Tibial nerve (tissue), 4 donors: ENCODE results near the gene MCUR1. TPM values are rescaled to one million over a fixed set of nuclear protein-coding genes. Genes with fewer than 3 reads are reported as not detected.
"Not testable (repeated sequence)": the region's sequence is repeated elsewhere in the genome, so short reads cannot be mapped to it uniquely, and the experiment has no call there.

ENCODE experiments used
- DNase-seq, 2 donors: peaks; one replicate each; pipeline ENCODE4 v3.0.0-alpha.2; 2019; ENCODE audit warnings: low spot score in 2 of 2
- H3K27ac ChIP-seq, 4 donors: fragments of 200-600 bp; sonication (generic) in 3 of 4; one replicate each; pipeline ENCODE4 v1.5.1; 2017 to 2019; ENCODE audit warnings: mild to moderate bottlenecking in 1 of 4
- H3K27me3 ChIP-seq, 2 donors: fragments of 200-600 bp; sonication (generic) in 1 of 2; one replicate each; pipeline versions ENCODE4 v1.5.1 to v1.6.0; 2017 to 2019
- H3K36me3 ChIP-seq, 3 donors: fragments of 200-600 bp; sonication (generic); one replicate each; pipeline ENCODE4 v1.5.1; 2018 to 2019
- H3K4me1 ChIP-seq, 4 donors: fragments of 200-600 bp; sonication (generic) in 3 of 4; one replicate each; pipeline ENCODE4 v1.5.1; 2017 to 2019
- H3K4me3 ChIP-seq, 4 donors: fragments of 200-600 bp; sonication (generic) in 3 of 4; one replicate each; pipeline ENCODE4 v1.5.1; 2017 to 2019; ENCODE audit warnings: mild to moderate bottlenecking in 1 of 4, moderate library complexity in 1 of 4
- H3K9me3 ChIP-seq, 4 donors: fragments of 200-600 bp; sonication (generic) in 3 of 4; one replicate each; pipeline ENCODE4 v1.5.1; 2017 to 2019
- CTCF ChIP-seq, 5 experiments: fragments of 200-600 bp in 3 of 5; fragments of 450-650 bp in 2 of 5; sonication (generic) in 3 of 5; IDR thresholded peaks; one replicate each; pipeline ENCODE4 v1.5.1; 2016 to 2019; ENCODE audit warnings: antibody characterized with exemption in 5 of 5, mild to moderate bottlenecking in 3 of 5, moderate library complexity in 2 of 5
- EP300 ChIP-seq, 2 donors: sonication (generic); formaldehyde crosslinking; IDR thresholded peaks; one replicate each; pipeline ENCODE4 v1.6.1; 2017; ENCODE audit warnings: antibody characterized with exemption in 2 of 2, mild to moderate bottlenecking in 1 of 2
- POLR2A ChIP-seq, 2 donors: fragments of 450-650 bp; IDR thresholded peaks; one replicate each; pipeline ENCODE4 v1.6.1; 2017; ENCODE audit warnings: antibody characterized with exemption in 2 of 2, mild to moderate bottlenecking in 2 of 2, moderate library complexity in 2 of 2
- WGBS, 2 donors: methylation state at CpG; one replicate each; pipeline ENCODE4 v1.1.5; 2018; 5-methylcytosine and 5-hydroxymethylcytosine counted together
- total RNA-seq, 4 donors: library from RNA; depleted of rRNA; stranded (reverse); fragments of >200 nt; gene quantifications; one replicate each; pipeline ENCODE4 v1.1.0, GENCODE V29; 2016

MCUR1 gene
- total RNA-seq, 4 donors from 2014 or later, result 7.9 to 23.7 (median 9.9) TPM

GRCh38 chr6:13834790-13835189 is 20.4 kb upstream of the MCUR1 start:
- TF ChIP-seq CTCF (IDR thresholded peaks at IDR 0.05), result no peak
- TF ChIP-seq EP300 (IDR thresholded peaks at IDR 0.05), result no peak
- TF ChIP-seq POLR2A (IDR thresholded peaks at IDR 0.05), result no peak
- Histone ChIP-seq H3K4me1 (no peaks in the 10 kb centered on the region), H3K4me3 (no peak overlapping the region), H3K27ac (no peak overlapping the region), H3K27me3 (no peaks in the 10 kb centered on the region), H3K9me3 (peaks cover 0 to 3% (median 0%) of the 10 kb centered on the region in 4 donors), H3K36me3 (no peaks in the 10 kb centered on the region)
- WGBS, 2 donors, result 57 to 60% methylated on average over 1 of the region's 1 CpG
- no peak for DNase-seq

GRCh38 chr6:13834018-13834417 is 19.7 kb upstream of the MCUR1 start:
- whole genome bisulfite sequencing, 2 donors, result 81% methylated on average over 5 of the region's 5 CpGs
- H3K27me3 ChIP-seq, H3K36me3 ChIP-seq, DNase-seq, H3K9me3 ChIP-seq, H3K4me3 ChIP-seq, H3K4me1 ChIP-seq, H3K27ac ChIP-seq: not testable (repeated sequence)

- peaks cover 0 to 4% (median 0%) of the 10 kb centered on the region in 4 donors for H3K9me3 ChIP-seq
- H3K4me3 ChIP-seq, result no peak overlapping the region
- no peak overlapping the region for H3K27ac ChIP-seq
- H3K27me3 ChIP-seq, result no peaks in the 10 kb centered on the region
- TF ChIP-seq CTCF (IDR thresholded peaks at IDR 0.05) (no peak), EP300 (IDR thresholded peaks at IDR 0.05) (no peak), POLR2A (IDR thresholded peaks at IDR 0.05) (no peak)
- 92 to 94% methylated on average over 1 of the region's 1 CpG for WGBS, 2 donors
- no peaks in the 10 kb centered on the region for H3K36me3 ChIP-seq
- H3K4me1 ChIP-seq, result no peaks in the 10 kb centered on the region
- DNase-seq, result no peak
These were observed 18.4 kb upstream of the MCUR1 start for GRCh38 chr6:13832778-13833177.

GRCh38 chr6:13831615-13832014 is 17.3 kb upstream of the MCUR1 start:
- Histone ChIP-seq H3K36me3 (no peaks in the 10 kb centered on the region), H3K27ac (no peak overlapping the region), H3K4me1 (no peaks in the 10 kb centered on the region), H3K9me3 (peaks cover 0 to 4% (median 0%) of the 10 kb centered on the region in 4 donors), H3K4me3 (no peak overlapping the region), H3K27me3 (no peaks in the 10 kb centered on the region)
- no peak for DNase-seq
- 72 to 93% methylated on average over 7 of the region's 7 CpGs for WGBS, 2 donors
- TF ChIP-seq CTCF (IDR thresholded peaks at IDR 0.05), result no peak
- no peak for TF ChIP-seq POLR2A (IDR thresholded peaks at IDR 0.05)
- no peak for TF ChIP-seq EP300 (IDR thresholded peaks at IDR 0.05)

GRCh38 chr6:13830803-13831202 is 16.4 kb upstream of the MCUR1 start:
- DNase-seq, result no peak
- H3K36me3 ChIP-seq, result no peaks in the 10 kb centered on the region
- peaks cover 0 to 4% (median 0%) of the 10 kb centered on the region in 4 donors for H3K9me3 ChIP-seq
- WGBS, 2 donors, result 79 to 88% methylated on average over 4 of the region's 4 CpGs
- no peak overlapping the region for H3K4me3 ChIP-seq
- TF ChIP-seq EP300 (IDR thresholded peaks at IDR 0.05) (no peak), CTCF (IDR thresholded peaks at IDR 0.05) (no peak), POLR2A (IDR thresholded peaks at IDR 0.05) (no peak)
- H3K27ac ChIP-seq, result no peak overlapping the region
- no peaks in the 10 kb centered on the region for H3K4me1 ChIP-seq
- H3K27me3 ChIP-seq, result no peaks in the 10 kb centered on the region

GRCh38 chr6:13829419-13829818 is 15.1 kb upstream of the MCUR1 start:
- H3K9me3 ChIP-seq, H3K27me3 ChIP-seq, DNase-seq, H3K4me3 ChIP-seq, H3K4me1 ChIP-seq, H3K36me3 ChIP-seq, H3K27ac ChIP-seq: not testable (repeated sequence)
- WGBS, 2 donors, result 89 to 94% methylated on average over 5 of the region's 5 CpGs

- not testable (repeated sequence) for H3K4me3 ChIP-seq, H3K36me3 ChIP-seq, H3K9me3 ChIP-seq, H3K27ac ChIP-seq, H3K4me1 ChIP-seq, DNase-seq, H3K27me3 ChIP-seq
- 92 to 93% methylated on average over 11 of the region's 11 CpGs for WGBS, 2 donors
These were observed 14.4 kb upstream of the MCUR1 start for GRCh38 chr6:13828656-13829301.
